H9 (cell line): ENCODE results near the gene ADH7. TPM values are rescaled to one million over a fixed set of nuclear protein-coding genes. Genes with fewer than 3 reads are reported as not detected.

ENCODE experiments used
- DNase-seq: peaks from one replicate; pipeline ENCODE4 v3.0.0-alpha.2; 2017
- H2AFZ ChIP-seq: one replicate; pipeline ENCODE4 v1.6.1; 2013; ENCODE audit warnings: mild to moderate bottlenecking, low read length, control low read depth, moderate library complexity
- H2AK5ac ChIP-seq: 2 replicates; pipeline ENCODE4 v1.6.1; 2013; ENCODE audit warnings: low read length, control low read depth, mixed read lengths; ENCODE audit not compliant: insufficient read length
- H2BK120ac ChIP-seq: one replicate; pipeline ENCODE4 v1.6.1; 2013; ENCODE audit warnings: low read depth, mild to moderate bottlenecking, low read length, control low read depth, inconsistent platforms; ENCODE audit not compliant: poor library complexity, severe bottlenecking
- H2BK12ac ChIP-seq: 2 replicates; pipeline ENCODE4 v1.6.1; 2013; ENCODE audit warnings: low read length, control low read depth, mixed read lengths, low read depth; ENCODE audit not compliant: insufficient read length
- H2BK15ac ChIP-seq: 2 replicates; pipeline ENCODE4 v1.6.1; 2013; ENCODE audit warnings: low read depth, low read length, control low read depth
- H2BK20ac ChIP-seq: one replicate; pipeline ENCODE4 v1.6.1; 2013; ENCODE audit warnings: low read depth, mild to moderate bottlenecking, low read length, control low read depth, inconsistent platforms; ENCODE audit not compliant: poor library complexity, severe bottlenecking
- H2BK5ac ChIP-seq: 2 replicates; pipeline ENCODE4 v1.6.1; 2013; ENCODE audit warnings: low read length, control low read depth, mixed read lengths; ENCODE audit not compliant: insufficient read length
- H3K14ac ChIP-seq: 2 replicates; pipeline ENCODE4 v1.6.1; 2013; ENCODE audit warnings: low read length, control low read depth; ENCODE audit not compliant: insufficient read depth
- H3K18ac ChIP-seq: 2 replicates; pipeline ENCODE4 v1.6.1; 2013; ENCODE audit warnings: low read depth, mild to moderate bottlenecking, mixed read lengths, low read length, control low read depth; ENCODE audit not compliant: insufficient read length
- H3K23ac ChIP-seq: 2 replicates; pipeline ENCODE4 v1.6.1; 2013; ENCODE audit warnings: low read length, control low read depth, mixed read lengths, low read depth; ENCODE audit not compliant: insufficient read length
- H3K23me2 ChIP-seq: 2 replicates; pipeline ENCODE4 v1.6.1; 2013; ENCODE audit warnings: low read depth, mild to moderate bottlenecking, mixed read lengths, low read length, control low read depth; ENCODE audit not compliant: insufficient read length, poor library complexity, severe bottlenecking
- H3K27ac ChIP-seq: 2 replicates; pipeline ENCODE4 v1.5.1; 2013; ENCODE audit warnings: low read length, control low read depth, mixed read lengths, low read depth; ENCODE audit not compliant: insufficient read length
- H3K27me3 ChIP-seq: 2 replicates; pipeline ENCODE4 v1.6.1; 2013; ENCODE audit warnings: low read length, control low read depth, inconsistent platforms; ENCODE audit not compliant: insufficient read depth
- H3K4ac ChIP-seq: 2 replicates; pipeline ENCODE4 v1.6.1; 2013; ENCODE audit warnings: low read depth, mild to moderate bottlenecking, control low read depth, inconsistent platforms, low read length, moderate library complexity
- H3K4me1 ChIP-seq: 2 replicates; pipeline ENCODE4 v1.6.1; 2013; ENCODE audit warnings: low read length, control low read depth, inconsistent platforms; ENCODE audit not compliant: insufficient read depth
- H3K4me2 ChIP-seq: 2 replicates; pipeline ENCODE4 v1.6.1; 2013; ENCODE audit warnings: low read length, control low read depth, mixed read lengths; ENCODE audit not compliant: insufficient read length, insufficient read depth
- H3K56ac ChIP-seq: 2 replicates; pipeline ENCODE4 v1.6.1; 2013; ENCODE audit warnings: low read depth, mild to moderate bottlenecking, mixed read lengths, low read length, control low read depth; ENCODE audit not compliant: insufficient read length
- H3K79me1 ChIP-seq: 2 replicates; pipeline ENCODE4 v1.6.1; 2013; ENCODE audit warnings: low read depth, mild to moderate bottlenecking, moderate library complexity, low read length, control low read depth, inconsistent platforms; ENCODE audit not compliant: insufficient read depth, poor library complexity, severe bottlenecking
- H3K79me2 ChIP-seq: 2 replicates; pipeline ENCODE4 v1.6.1; 2013; ENCODE audit warnings: low read length, control low read depth, inconsistent platforms; ENCODE audit not compliant: insufficient read depth
- H3K9ac ChIP-seq: 2 replicates; pipeline ENCODE4 v1.6.1; 2013; ENCODE audit warnings: low read length, control low read depth, mixed read lengths; ENCODE audit not compliant: insufficient read length; ENCODE audit errors: extremely low read depth
- H3K9me3 ChIP-seq: one replicate; pipeline ENCODE4 v1.6.1; 2013; ENCODE audit warnings: low read depth, low read length, inconsistent platforms; ENCODE audit not compliant: control insufficient read depth
- H3T11ph ChIP-seq: one replicate; pipeline ENCODE4 v1.6.1; 2013; ENCODE audit warnings: mild to moderate bottlenecking, low read length, control low read depth, inconsistent platforms
- H4K20me1 ChIP-seq: one replicate; pipeline ENCODE4 v1.6.1; 2013; ENCODE audit not compliant: control insufficient read depth, insufficient read length, insufficient read depth
- H4K5ac ChIP-seq: 2 replicates; pipeline ENCODE4 v1.6.1; 2013; ENCODE audit warnings: low read depth, mild to moderate bottlenecking, mixed read lengths, low read length, control low read depth; ENCODE audit not compliant: insufficient read length
- H4K8ac ChIP-seq: replicated peaks from 2 replicates; pipeline ENCODE4 v1.6.1; 2013; ENCODE audit warnings: low read length, control low read depth, mixed read lengths, low read depth; ENCODE audit not compliant: insufficient read length
- H4K91ac ChIP-seq: 2 replicates; pipeline ENCODE4 v1.6.1; 2013; ENCODE audit warnings: low read depth, mild to moderate bottlenecking, moderate library complexity, mixed read lengths, low read length, control low read depth; ENCODE audit not compliant: insufficient read length
- H3K27ac Mint-ChIP-seq, 3 experiments: 2 replicates in 2 of 3; 3 replicates in 1 of 3; pipeline ENCODE4 v1.8.0; 2020 to 2021; ENCODE audit warnings: mixed read lengths in 3 of 3, mild to moderate bottlenecking in 1 of 3, moderate library complexity in 1 of 3
- H3K27me3 Mint-ChIP-seq: 2 replicates; pipeline ENCODE4 v1.8.0; 2021; ENCODE audit warnings: low read depth, mild to moderate bottlenecking, moderate library complexity, mixed read lengths
- H3K36me3 Mint-ChIP-seq, 3 experiments: 2 replicates in 2 of 3; 3 replicates in 1 of 3; pipeline ENCODE4 v1.8.0; 2020 to 2021; ENCODE audit warnings: low read depth in 3 of 3, mixed read lengths in 3 of 3; ENCODE audit not compliant: insufficient read depth in 1 of 3
- H3K4me1 Mint-ChIP-seq, 2 experiments: 2 replicates each; pipeline ENCODE4 v1.8.0; 2020; ENCODE audit warnings: mixed read lengths in 2 of 2
- H3K4me3 Mint-ChIP-seq, 2 experiments: 2 replicates in 1 of 2; 3 replicates in 1 of 2; pipeline ENCODE4 v1.8.0; 2020 to 2021; ENCODE audit warnings: mild to moderate bottlenecking in 2 of 2, mixed read lengths in 2 of 2, moderate library complexity in 1 of 2
- H3K9me3 Mint-ChIP-seq, 2 experiments: 2 replicates in 1 of 2; 3 replicates in 1 of 2; pipeline ENCODE4 v1.8.0; 2020; ENCODE audit warnings: mild to moderate bottlenecking in 2 of 2, mixed read lengths in 2 of 2, moderate library complexity in 1 of 2
- total RNA-seq: library from RNA; stranded (reverse); gene quantifications from 2 replicates; pipeline ENCODE4 v1.2.1, GENCODE V29; 2021
- TF ChIP-seq, protein P1 (sequence below): fragments of 200-600 bp; sonication (generic); conservative IDR thresholded peaks from 3 replicates; pipeline ENCODE4 v1.8.0; 2021; ENCODE audit warnings: antibody characterized with exemption, mild to moderate bottlenecking

Gene ADH7
- total RNA-seq, 1 experiment from 2014 or later: not detected

DNA sequence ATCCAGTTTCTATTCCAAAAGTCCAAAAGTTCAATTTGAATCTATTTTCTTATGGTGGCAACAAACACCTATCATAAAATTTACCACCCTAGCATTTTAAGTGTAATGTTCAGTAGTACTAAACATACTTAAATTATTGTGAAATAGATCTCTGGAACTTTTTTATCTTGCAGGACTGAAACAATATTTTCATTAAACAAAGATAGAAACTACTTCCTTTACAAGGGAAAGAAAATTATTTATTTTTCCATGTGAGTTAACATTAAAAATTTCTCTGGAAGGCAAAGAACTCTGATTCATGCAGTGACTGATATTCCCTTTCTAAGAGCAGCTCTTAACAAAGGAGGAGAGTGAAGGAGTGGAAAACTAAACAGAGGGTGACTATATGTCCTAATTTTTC is 40.2 kb downstream of the ADH7 start:
- H2BK120ac ChIP-seq: no peak overlapping the region
- H3K27me3 Mint-ChIP-seq: no peaks in the 10 kb centered on the region
- no peak overlapping the region for H2AFZ ChIP-seq

More for the DNA sequence above, 40.2 kb downstream of the ADH7 start:
- no peaks in the 10 kb centered on the region for H3K79me2 ChIP-seq
- H3K14ac ChIP-seq: no peak overlapping the region
- H4K91ac ChIP-seq: no peak overlapping the region
- no peaks in the 10 kb centered on the region for H3K4me1 ChIP-seq
- H2AK5ac ChIP-seq: no peak overlapping the region
- H3T11ph ChIP-seq: no peak overlapping the region
- H2BK20ac ChIP-seq: no peak overlapping the region
- no peak overlapping the region for H3K18ac ChIP-seq
- TF ChIP-seq, protein P1, sequence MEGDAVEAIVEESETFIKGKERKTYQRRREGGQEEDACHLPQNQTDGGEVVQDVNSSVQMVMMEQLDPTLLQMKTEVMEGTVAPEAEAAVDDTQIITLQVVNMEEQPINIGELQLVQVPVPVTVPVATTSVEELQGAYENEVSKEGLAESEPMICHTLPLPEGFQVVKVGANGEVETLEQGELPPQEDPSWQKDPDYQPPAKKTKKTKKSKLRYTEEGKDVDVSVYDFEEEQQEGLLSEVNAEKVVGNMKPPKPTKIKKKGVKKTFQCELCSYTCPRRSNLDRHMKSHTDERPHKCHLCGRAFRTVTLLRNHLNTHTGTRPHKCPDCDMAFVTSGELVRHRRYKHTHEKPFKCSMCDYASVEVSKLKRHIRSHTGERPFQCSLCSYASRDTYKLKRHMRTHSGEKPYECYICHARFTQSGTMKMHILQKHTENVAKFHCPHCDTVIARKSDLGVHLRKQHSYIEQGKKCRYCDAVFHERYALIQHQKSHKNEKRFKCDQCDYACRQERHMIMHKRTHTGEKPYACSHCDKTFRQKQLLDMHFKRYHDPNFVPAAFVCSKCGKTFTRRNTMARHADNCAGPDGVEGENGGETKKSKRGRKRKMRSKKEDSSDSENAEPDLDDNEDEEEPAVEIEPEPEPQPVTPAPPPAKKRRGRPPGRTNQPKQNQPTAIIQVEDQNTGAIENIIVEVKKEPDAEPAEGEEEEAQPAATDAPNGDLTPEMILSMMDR: no peak
- no peak overlapping the region for H3K23ac ChIP-seq
- no peak overlapping the region for H2BK12ac ChIP-seq
- H2BK15ac ChIP-seq: no peak overlapping the region
- Mint-ChIP-seq H3K4me1 (no peaks in the 10 kb centered on the region), H3K9me3 (peaks cover 9 to 16% of the 10 kb centered on the region in 2 experiments; a peak in 4 of 5 replicates), H3K36me3 (peaks cover 0 to 2% (median 0%) of the 10 kb centered on the region in 3 experiments; a peak in 2 of 7 replicates), H3K27ac (no peak overlapping the region), H3K4me3 (no peak overlapping the region)
- H3K27ac ChIP-seq: no peak overlapping the region
- H3K9me3 ChIP-seq: peaks cover 8% of the 10 kb centered on the region
- H4K20me1 ChIP-seq: no peaks in the 10 kb centered on the region
- no peaks in the 10 kb centered on the region for H3K27me3 ChIP-seq
- no peak overlapping the region for H2BK5ac ChIP-seq
- no peak overlapping the region for H4K5ac ChIP-seq
- no peak for DNase-seq
- no peak overlapping the region for H4K8ac ChIP-seq
- no peak overlapping the region for H3K56ac ChIP-seq
- H3K23me2 ChIP-seq: no peaks in the 10 kb centered on the region
- H3K9ac ChIP-seq: no peak overlapping the region
- no peaks in the 10 kb centered on the region for H3K79me1 ChIP-seq
- no peak overlapping the region for H3K4me2 ChIP-seq
- H3K4ac ChIP-seq: no peak overlapping the region
